OCI-LY7 (cell line): ENCODE results near the gene SAA2. TPM values are rescaled to one million over a fixed set of nuclear protein-coding genes. Genes with fewer than 3 reads are reported as not detected.

Experiments
- BruUV-seq: library from RNA; stranded (reverse); fragments of 400-500 nt; replicated peaks from 2 replicates; lab custom pipeline; 2021; lab: Mats Ljungman, UMichigan
- CTCF ChIA-PET: fragments of 300-600 bp; sonication (Branson Sonifier 250); formaldehyde crosslinking; loops from one replicate; lab custom pipeline; 2022; ENCODE audit warnings: antibody characterized with exemption; ENCODE audit not compliant: unreplicated experiment; lab: Charles Lee
- POLR2A ChIA-PET: fragments of 300-600 bp; sonication (Branson Sonifier 250); formaldehyde crosslinking; loops from one replicate; lab custom pipeline; 2022; ENCODE audit warnings: antibody characterized with exemption; lab: Charles Lee
- DNase-seq: peaks from one replicate; pipeline ENCODE4 v3.0.0-alpha.2; 2015; ENCODE audit warnings: low spot score
- H2AFZ ChIP-seq: fragments of 200-600 bp; sonication (generic), shearing (Covaris generic); 2 replicates; pipeline ENCODE4 v1.6.1; 2014; ENCODE audit warnings: mild to moderate bottlenecking, antibody characterized with exemption, low read length, moderate library complexity
- H3K27ac ChIP-seq: fragments of 200-600 bp; sonication (generic); 2 replicates; pipeline ENCODE4 v1.5.1; 2014; ENCODE audit warnings: mixed run types, low read depth, mild to moderate bottlenecking, moderate library complexity, low read length, inconsistent platforms; ENCODE audit not compliant: poor library complexity, severe bottlenecking
- H3K36me3 ChIP-seq: fragments of 200-600 bp; sonication (generic); 2 replicates; pipeline ENCODE4 v1.6.1; 2014; ENCODE audit warnings: mild to moderate bottlenecking, antibody characterized with exemption, low read length, moderate library complexity, mixed read lengths; ENCODE audit not compliant: insufficient read depth
- H3K4me1 ChIP-seq: fragments of 200-600 bp; sonication (generic); 2 replicates; pipeline ENCODE4 v1.5.1; 2014; ENCODE audit warnings: mild to moderate bottlenecking, low read length; ENCODE audit not compliant: insufficient read depth, poor library complexity, severe bottlenecking
- H3K4me2 ChIP-seq: fragments of 200-600 bp; sonication (generic); 2 replicates; pipeline ENCODE4 v1.6.1; 2014; ENCODE audit warnings: mild to moderate bottlenecking, low read length
- H3K4me3 ChIP-seq: fragments of 200-600 bp; sonication (generic); 2 replicates; pipeline ENCODE4 v1.5.1; 2014; ENCODE audit warnings: mild to moderate bottlenecking, low read depth, low read length; ENCODE audit not compliant: poor library complexity, severe bottlenecking
- H3K79me2 ChIP-seq: fragments of 200-600 bp; sonication (generic); 2 replicates; pipeline ENCODE4 v1.6.1; 2016; ENCODE audit warnings: low read depth, mild to moderate bottlenecking, low read length, moderate library complexity, mixed read lengths; ENCODE audit not compliant: insufficient read depth
- H3K9me2 ChIP-seq: fragments of 200-600 bp; sonication (generic); 2 replicates; pipeline ENCODE4 v1.6.1; 2016; ENCODE audit warnings: mild to moderate bottlenecking, low read length, mixed read lengths; ENCODE audit not compliant: insufficient read depth
- H3K9me3 ChIP-seq: fragments of 200-600 bp; sonication (generic); 2 replicates; pipeline ENCODE4 v1.6.1; 2014; ENCODE audit warnings: mild to moderate bottlenecking, mixed run types, low read length, mixed read lengths
- H4K20me1 ChIP-seq: fragments of 200-600 bp; sonication (generic); 2 replicates; pipeline ENCODE4 v1.6.1; 2014; ENCODE audit warnings: mild to moderate bottlenecking, antibody characterized with exemption, low read length, moderate library complexity, mixed read lengths; ENCODE audit not compliant: insufficient read depth
- EZH2phosphoT487 ChIP-seq: fragments of 200-600 bp; sonication (generic); IDR thresholded peaks from 2 replicates; pipeline ENCODE4 v1.6.1; 2018; ENCODE audit warnings: low read depth, borderline replicate concordance, mild to moderate bottlenecking, mixed run types, antibody characterized with exemption, low read length, moderate library complexity, mixed read lengths
- intact Hi-C: fragments of 100-400 bp; cut with micrococcal nuclease; formaldehyde crosslinking; loops from one replicate; pipeline ENCODE4 v1.10.0; 2022; ENCODE audit not compliant: unreplicated experiment
- total RNA-seq, 2 experiments: library from RNA; depleted of rRNA in 1 of 2; stranded (reverse); fragments of >200 nt in 1 of 2; shearing (Covaris generic) in 1 of 2; gene quantifications; 2 replicates each; pipeline ENCODE4 v1.2.3, GENCODE V29; 2014 to 2022
- TF ChIP-seq, protein P1 (sequence below): fragments of 200-600 bp; sonication (generic); conservative IDR thresholded peaks from 2 replicates; pipeline ENCODE4 v1.5.1; 2014; ENCODE audit warnings: mild to moderate bottlenecking, antibody characterized with exemption, low read length, moderate library complexity, mixed read lengths

SAA2 gene
- total RNA-seq, 2 experiments from 2014 or later, result not detected

DNA sequence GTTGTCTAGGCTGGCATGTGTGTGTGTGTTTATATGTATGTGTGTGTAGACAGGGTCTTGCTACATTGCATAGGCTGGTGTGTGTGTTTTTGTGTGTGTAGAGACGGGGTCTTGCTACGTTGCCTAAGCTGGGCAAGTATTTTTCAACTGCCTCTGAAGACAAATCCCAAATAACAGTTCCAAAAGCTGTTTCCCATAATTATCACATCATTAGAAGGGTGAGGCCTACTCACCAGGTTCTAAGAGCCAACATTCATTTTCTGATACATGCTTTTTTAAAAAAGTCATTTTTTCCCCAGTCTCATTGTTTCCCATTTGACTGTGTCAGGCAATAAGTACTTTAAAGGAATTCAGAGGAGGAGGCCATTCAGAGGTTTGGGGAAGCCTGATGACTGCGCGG is 40.4 kb upstream of the SAA2 start:
- no peaks in the 10 kb centered on the region for H3K9me2 ChIP-seq
- TF ChIP-seq, protein P1, sequence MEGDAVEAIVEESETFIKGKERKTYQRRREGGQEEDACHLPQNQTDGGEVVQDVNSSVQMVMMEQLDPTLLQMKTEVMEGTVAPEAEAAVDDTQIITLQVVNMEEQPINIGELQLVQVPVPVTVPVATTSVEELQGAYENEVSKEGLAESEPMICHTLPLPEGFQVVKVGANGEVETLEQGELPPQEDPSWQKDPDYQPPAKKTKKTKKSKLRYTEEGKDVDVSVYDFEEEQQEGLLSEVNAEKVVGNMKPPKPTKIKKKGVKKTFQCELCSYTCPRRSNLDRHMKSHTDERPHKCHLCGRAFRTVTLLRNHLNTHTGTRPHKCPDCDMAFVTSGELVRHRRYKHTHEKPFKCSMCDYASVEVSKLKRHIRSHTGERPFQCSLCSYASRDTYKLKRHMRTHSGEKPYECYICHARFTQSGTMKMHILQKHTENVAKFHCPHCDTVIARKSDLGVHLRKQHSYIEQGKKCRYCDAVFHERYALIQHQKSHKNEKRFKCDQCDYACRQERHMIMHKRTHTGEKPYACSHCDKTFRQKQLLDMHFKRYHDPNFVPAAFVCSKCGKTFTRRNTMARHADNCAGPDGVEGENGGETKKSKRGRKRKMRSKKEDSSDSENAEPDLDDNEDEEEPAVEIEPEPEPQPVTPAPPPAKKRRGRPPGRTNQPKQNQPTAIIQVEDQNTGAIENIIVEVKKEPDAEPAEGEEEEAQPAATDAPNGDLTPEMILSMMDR, result no peak
- TF ChIP-seq EZH2phosphoT487, result no peak
- no peak for DNase-seq
- intact Hi-C loops, result loop anchor here (10.0 kb wide), 1 partner anchor 114 kb away; the partner anchor contains the start of gene MRGPRX4
- ChIA-PET CTCF (no interaction called here), POLR2A (interaction anchor here (1.1 to 1.7 kb wide), 3 partner anchors 8 to 23 kb away, joined by 3 to 7 read pairs (median 4); no protein-coding TSS in a partner anchor)
- peaks cover 95% of the 10 kb centered on the region for H3K36me3 ChIP-seq
- BruUV-seq, result no TSS peak
- no peaks in the 10 kb centered on the region for H3K4me1 ChIP-seq
- H3K27ac ChIP-seq, result no peak overlapping the region
- H2AFZ ChIP-seq, result no peak overlapping the region
- no peaks in the 10 kb centered on the region for H3K9me3 ChIP-seq
- no peak overlapping the region for H3K4me3 ChIP-seq
- H3K4me2 ChIP-seq, result no peak overlapping the region
- H4K20me1 ChIP-seq, result no peaks in the 10 kb centered on the region
- H3K79me2 ChIP-seq, result no peaks in the 10 kb centered on the region

DNA sequence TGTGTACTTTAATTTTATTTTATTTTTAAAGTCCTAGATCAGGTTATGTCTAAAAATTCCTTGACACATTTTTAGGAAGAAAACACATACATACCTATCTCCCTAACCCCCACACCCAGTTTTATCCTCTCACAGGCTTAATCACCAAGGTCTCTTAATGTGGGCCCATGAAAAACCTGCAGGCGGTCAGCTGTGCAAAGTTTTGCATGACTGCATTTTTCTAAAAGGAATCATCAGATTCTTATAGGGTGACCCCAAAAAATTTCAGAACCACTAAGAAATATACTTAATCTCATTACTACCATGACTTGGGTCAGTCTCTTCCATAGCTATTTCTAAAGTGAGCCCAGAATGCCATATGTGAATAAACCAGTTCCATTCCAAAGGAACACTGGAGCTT is 37.4 kb upstream of the SAA2 start:
- H4K20me1 ChIP-seq, result no peaks in the 10 kb centered on the region
- intact Hi-C loops, result loop anchor here (10.0 kb wide), 1 partner anchor 111 kb away; the partner anchor contains the start of gene MRGPRX4
- no peak overlapping the region for H3K27ac ChIP-seq
- BruUV-seq, result no TSS peak
- TF ChIP-seq EZH2phosphoT487, result no peak
- TF ChIP-seq, protein P1, result no peak
- POLR2A ChIA-PET, result interaction anchor here (1.4 to 1.5 kb wide), 2 partner anchors 12 to 36 kb away, joined by 3 to 5 read pairs; partner anchors contain the start of gene HPS5
- peaks cover under 1% of the 10 kb centered on the region for H3K4me1 ChIP-seq
- no peak overlapping the region for H3K4me3 ChIP-seq
- H3K9me2 ChIP-seq, result no peaks in the 10 kb centered on the region
- no peaks in the 10 kb centered on the region for H3K79me2 ChIP-seq
- peaks cover 95% of the 10 kb centered on the region for H3K36me3 ChIP-seq
- H2AFZ ChIP-seq, result no peak overlapping the region
- no peak for DNase-seq
- CTCF ChIA-PET, result no interaction called here
- no peaks in the 10 kb centered on the region for H3K9me3 ChIP-seq
- no peak overlapping the region for H3K4me2 ChIP-seq

DNA sequence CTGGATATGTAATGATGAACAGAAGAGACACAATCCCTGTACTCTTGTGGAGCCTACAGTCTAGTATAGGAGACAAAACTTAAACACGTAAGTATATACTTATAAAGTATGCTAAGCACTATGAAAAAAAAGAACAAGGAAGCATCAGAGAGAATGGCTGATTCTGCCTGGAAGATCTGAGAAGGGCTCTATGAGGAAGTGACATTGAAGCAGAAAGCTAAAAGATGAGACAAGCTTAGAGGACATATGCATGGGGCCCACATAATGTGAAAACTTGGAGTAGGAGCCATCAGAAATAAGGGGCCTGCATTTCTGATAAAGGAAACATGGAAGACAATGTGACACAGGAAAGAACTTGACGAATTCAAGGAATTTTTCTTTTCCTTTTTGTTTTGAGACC is 34.2 kb upstream of the SAA2 start:
- ChIA-PET CTCF (no interaction called here), POLR2A (interaction anchor here (0.6 to 1.3 kb wide), 5 partner anchors 17 to 172 kb away, joined by 3 read pairs; partner anchors contain the start of gene LDHA)
- no peak for DNase-seq
- Histone ChIP-seq H2AFZ (no peak overlapping the region), H3K79me2 (no peaks in the 10 kb centered on the region), H3K9me2 (no peaks in the 10 kb centered on the region), H3K4me3 (no peak overlapping the region), H3K4me1 (peaks cover 5% of the 10 kb centered on the region), H3K4me2 (no peak overlapping the region), H4K20me1 (no peaks in the 10 kb centered on the region), H3K9me3 (no peaks in the 10 kb centered on the region), H3K27ac (no peak overlapping the region), H3K36me3 (peaks cover 93% of the 10 kb centered on the region)
- TF ChIP-seq, protein P1, result no peak
- no peak for TF ChIP-seq EZH2phosphoT487
- no TSS peak for BruUV-seq
- intact Hi-C loops, result loop anchor here (10.0 kb wide), 1 partner anchor 108 kb away; the partner anchor contains the start of gene MRGPRX4
